ENCODE data around the gene GSDMA. TPM values are rescaled to one million over a fixed set of nuclear protein-coding genes. Genes with fewer than 3 reads are reported as not detected.

Gene GSDMA
- total RNA-seq, 5 donors from 2014 or later (not counting 1 experiment from before 2014, with no cell fraction given): 0.86 to 7.6 (median 3.4) TPM

- peak; percentile 94 to 100 (median 98) for DNase-seq
- H3K27ac Mint-ChIP-seq: peak within 1 kb of the TSS; percentile 93 to 97
- H3K27me3 Mint-ChIP-seq: no peaks in the 10 kb centered on the region
- under 1% methylated on average over 82 of the region's 84 CpGs for WGBS (ENCODE audit: insufficient coverage)
- peaks cover 39 to 44% (median 43%) of the 10 kb centered on the region in 3 donors for H3K4me1 Mint-ChIP-seq
- Histone ChIP-seq H3K4me1 (ENCODE audit: control insufficient read depth in 1 of 2, extremely low read depth in 1 of 2, insufficient read depth in 2 of 2, low read length in 2 of 2) (peaks cover 13 to 20% of the 10 kb centered on the region in 2 experiments), H3K27ac (ENCODE audit: low read length) (peak within 1 kb of the TSS; percentile 94), H3K36me3 (ENCODE audit: control insufficient read depth in 2 of 2, extremely low read depth in 1 of 2, insufficient read depth in 1 of 2, low read length in 1 of 2) (peaks cover 0 to 20% of the 10 kb centered on the region in 2 donors), H3K4me3 (ENCODE audit: control insufficient read depth in 1 of 2, extremely low read depth in 1 of 2, low read length in 1 of 2) (peak within 1 kb of the TSS; percentile 85 to 96), H3K9me3 (no peaks in the 10 kb centered on the region), H3K27me3 (replicated peaks in 1 of 2; ENCODE audit: control insufficient read depth in 2 of 2, extremely low read depth in 1 of 2, insufficient read depth in 2 of 2, low read length in 1 of 2) (peaks cover 0 to 7% of the 10 kb centered on the region in 2 experiments)
- ChIA-PET CTCF (interaction anchor here (0.6 to 3.4 kb wide), 15 partner anchors 11 to 497 kb away, joined by 3 to 29 read pairs (median 4); partner anchors contain the start of gene MED24 (in 1 of the 2)), POLR2A (interaction anchor here (0.5 to 0.7 kb wide), 3 partner anchors 27 to 331 kb away, joined by 4 to 5 read pairs (median 4); no protein-coding TSS in a partner anchor)
- peak within 1 kb of the TSS; percentile 88 to 93 (median 91) for H3K4me3 Mint-ChIP-seq
- H3K9me3 Mint-ChIP-seq: no peaks in the 10 kb centered on the region
- peak; percentile 93 to 94 (median 94) for ATAC-seq (replicated peaks in 1 of 4)
- H3K36me3 Mint-ChIP-seq: peaks cover 12% of the 10 kb centered on the region
These were observed 17.8 kb downstream of the GSDMA start, which contains the start of gene PSMD3 for GRCh38 chr17:39980351-39981206. TSS of gene PSMD3 (plus strand) at chr17:39980807. CDS start at chr17:39980971, 164 bp downstream.

GRCh38 chr17:39981207-39981741, 18.5 kb downstream of the GSDMA start:
- Mint-ChIP-seq H3K4me3 (peak overlapping the region; percentile 88 to 93 (median 91)), H3K4me1 (peaks cover 39 to 46% (median 44%) of the 10 kb centered on the region in 3 donors), H3K27ac (peak overlapping the region; percentile 93 to 97), H3K36me3 (peaks cover 19% of the 10 kb centered on the region), H3K9me3 (no peaks in the 10 kb centered on the region), H3K27me3 (no peaks in the 10 kb centered on the region)
- ATAC-seq (replicated peaks in 1 of 4): no peak
- Histone ChIP-seq H3K36me3 (ENCODE audit: control insufficient read depth in 2 of 2, extremely low read depth in 1 of 2, insufficient read depth in 1 of 2, low read length in 1 of 2) (peaks cover 2 to 27% of the 10 kb centered on the region in 2 donors), H3K9me3 (no peaks in the 10 kb centered on the region), H3K4me3 (ENCODE audit: control insufficient read depth in 1 of 2, extremely low read depth in 1 of 2, low read length in 1 of 2) (peak overlapping the region; percentile 85 to 96), H3K27me3 (replicated peaks in 1 of 2; ENCODE audit: control insufficient read depth in 2 of 2, extremely low read depth in 1 of 2, insufficient read depth in 2 of 2, low read length in 1 of 2) (peaks cover 0 to 7% of the 10 kb centered on the region in 2 experiments), H3K4me1 (ENCODE audit: control insufficient read depth in 1 of 2, extremely low read depth in 1 of 2, insufficient read depth in 2 of 2, low read length in 2 of 2) (peaks cover 13 to 20% of the 10 kb centered on the region in 2 experiments), H3K27ac (ENCODE audit: low read length) (peak overlapping the region; percentile 94)
- DNase-seq: no peak
- 1% methylated on average over 10 of the region's 15 CpGs for WGBS (ENCODE audit: insufficient coverage)
- CTCF ChIA-PET: interaction anchor here in 1 of 2 donors (0.6 to 3.4 kb wide), 13 partner anchors 23 to 497 kb away, joined by 3 to 29 read pairs (median 4); partner anchors contain the start of gene MED24
- POLR2A ChIA-PET: interaction anchor here in 1 of 2 donors (0.6 kb wide), 1 partner anchor 330 kb away, joined by 4 read pairs; no protein-coding TSS in a partner anchor

GRCh38 chr17:39981766-39982375, 19.1 kb downstream of the GSDMA start:
- POLR2A ChIA-PET: interaction anchor here (0.6 kb wide), 2 partner anchors 118 to 707 kb away, joined by 3 read pairs; partner anchors contain the start of gene IKZF3 (in 1 of the 2)

GRCh38 chr17:39988206-39988810, 25.5 kb downstream of the GSDMA start:
- Mint-ChIP-seq H3K4me1 (peaks cover 14 to 20% (median 19%) of the 10 kb centered on the region in 3 donors), H3K36me3 (peaks cover 79% of the 10 kb centered on the region), H3K4me3 (no peak overlapping the region), H3K9me3 (no peaks in the 10 kb centered on the region), H3K27ac (no peak overlapping the region), H3K27me3 (no peaks in the 10 kb centered on the region)
- H3K4me3 ChIP-seq (ENCODE audit: control insufficient read depth in 1 of 2, extremely low read depth in 1 of 2, low read length in 1 of 2): no peak overlapping the region
- ATAC-seq (replicated peaks in 1 of 4): no peak
- 97% methylated on average over 8 of the region's 11 CpGs for WGBS (ENCODE audit: insufficient coverage)
- H3K27ac ChIP-seq (ENCODE audit: low read length): no peak overlapping the region
- H3K36me3 ChIP-seq (ENCODE audit: control insufficient read depth in 2 of 2, extremely low read depth in 1 of 2, insufficient read depth in 1 of 2, low read length in 1 of 2): peaks cover 8 to 97% of the 10 kb centered on the region in 2 donors
- no peaks in the 10 kb centered on the region for H3K4me1 ChIP-seq (ENCODE audit: control insufficient read depth in 1 of 2, extremely low read depth in 1 of 2, insufficient read depth in 2 of 2, low read length in 2 of 2)
- no peaks in the 10 kb centered on the region for H3K27me3 ChIP-seq (replicated peaks in 1 of 2; ENCODE audit: control insufficient read depth in 2 of 2, extremely low read depth in 1 of 2, insufficient read depth in 2 of 2, low read length in 1 of 2)
- H3K9me3 ChIP-seq: no peaks in the 10 kb centered on the region
- ChIA-PET CTCF (no interaction called here), POLR2A (no interaction called here)
- no peak for DNase-seq

More at GRCh38 chr17:39981766-39982375, 19.1 kb downstream of the GSDMA start:
- H3K9me3 Mint-ChIP-seq: no peaks in the 10 kb centered on the region
- Histone ChIP-seq H3K4me1 (ENCODE audit: control insufficient read depth in 1 of 2, extremely low read depth in 1 of 2, insufficient read depth in 2 of 2, low read length in 2 of 2) (peaks cover 13 to 20% of the 10 kb centered on the region in 2 experiments), H3K4me3 (ENCODE audit: control insufficient read depth in 1 of 2, extremely low read depth in 1 of 2, low read length in 1 of 2) (peak overlapping the region; percentile 85 to 96), H3K27ac (ENCODE audit: low read length) (peak overlapping the region; percentile 94), H3K9me3 (no peaks in the 10 kb centered on the region), H3K36me3 (ENCODE audit: control insufficient read depth in 2 of 2, extremely low read depth in 1 of 2, insufficient read depth in 1 of 2, low read length in 1 of 2) (peaks cover 2 to 33% of the 10 kb centered on the region in 2 donors), H3K27me3 (replicated peaks in 1 of 2; ENCODE audit: control insufficient read depth in 2 of 2, extremely low read depth in 1 of 2, insufficient read depth in 2 of 2, low read length in 1 of 2) (peaks cover 0 to 5% of the 10 kb centered on the region in 2 experiments)
- ATAC-seq (replicated peaks in 1 of 4) (no peak), DNase-seq (no peak)
- peaks cover 25% of the 10 kb centered on the region for H3K36me3 Mint-ChIP-seq
- H3K4me3 Mint-ChIP-seq: peak overlapping the region; percentile 88 to 93 (median 91)
- H3K27me3 Mint-ChIP-seq: no peaks in the 10 kb centered on the region
- 0% methylated on average over 1 of the region's 7 CpGs for WGBS (ENCODE audit: insufficient coverage)
- H3K27ac Mint-ChIP-seq: peak overlapping the region; percentile 93 to 97
- CTCF ChIA-PET: interaction anchor here in 1 of 2 donors (0.6 to 3.4 kb wide), 4 partner anchors 24 to 174 kb away, joined by 3 to 29 read pairs (median 4); partner anchors contain the start of gene MED24
- H3K4me1 Mint-ChIP-seq: peaks cover 39 to 49% (median 44%) of the 10 kb centered on the region in 3 donors

GRCh38 chr17:39994448-39994847, 31.6 kb downstream of the GSDMA start:
- POLR2A ChIA-PET: no interaction called here
- DNase-seq: no peak
- Histone ChIP-seq H3K4me1 (ENCODE audit: control insufficient read depth in 1 of 2, extremely low read depth in 1 of 2, insufficient read depth in 2 of 2, low read length in 2 of 2) (no peaks in the 10 kb centered on the region), H3K27ac (ENCODE audit: low read length) (no peak overlapping the region), H3K9me3 (no peaks in the 10 kb centered on the region), H3K36me3 (ENCODE audit: control insufficient read depth in 2 of 2, extremely low read depth in 1 of 2, insufficient read depth in 1 of 2, low read length in 1 of 2) (peaks cover 25 to 84% of the 10 kb centered on the region in 2 donors), H3K4me3 (ENCODE audit: control insufficient read depth in 1 of 2, extremely low read depth in 1 of 2, low read length in 1 of 2) (no peak overlapping the region), H3K27me3 (replicated peaks in 1 of 2; ENCODE audit: control insufficient read depth in 2 of 2, extremely low read depth in 1 of 2, insufficient read depth in 2 of 2, low read length in 1 of 2) (no peaks in the 10 kb centered on the region)
- Mint-ChIP-seq H3K27me3 (no peaks in the 10 kb centered on the region), H3K36me3 (peaks cover 67% of the 10 kb centered on the region), H3K27ac (no peak overlapping the region), H3K4me1 (peaks cover 0 to 8% (median 2%) of the 10 kb centered on the region in 3 donors), H3K9me3 (no peaks in the 10 kb centered on the region), H3K4me3 (no peak overlapping the region)
- CTCF ChIA-PET: no interaction called here
- WGBS (ENCODE audit: insufficient coverage): over 99% methylated on average over 11 of the region's 11 CpGs
- ATAC-seq (replicated peaks in 1 of 4): no peak

All from T-cell (primary cell).